Lower leg skin (tissue), 3 donors: ENCODE measurements around the gene SFMBT1.

Source experiments
- CTCF ChIP-seq, 3 donors: fragments of 450-650 bp; IDR thresholded peaks; one replicate each; pipeline ENCODE4 v1.5.1; 2016; ENCODE audit warnings: antibody characterized with exemption in 3 of 3, mild to moderate bottlenecking in 3 of 3, moderate library complexity in 2 of 3
- POLR2A ChIP-seq, 2 donors: fragments of 450-650 bp; IDR thresholded peaks; one replicate each; pipeline ENCODE4 v1.6.1; 2016 to 2017; ENCODE audit warnings: antibody characterized with exemption in 2 of 2, mild to moderate bottlenecking in 1 of 2, moderate library complexity in 1 of 2

DNA sequence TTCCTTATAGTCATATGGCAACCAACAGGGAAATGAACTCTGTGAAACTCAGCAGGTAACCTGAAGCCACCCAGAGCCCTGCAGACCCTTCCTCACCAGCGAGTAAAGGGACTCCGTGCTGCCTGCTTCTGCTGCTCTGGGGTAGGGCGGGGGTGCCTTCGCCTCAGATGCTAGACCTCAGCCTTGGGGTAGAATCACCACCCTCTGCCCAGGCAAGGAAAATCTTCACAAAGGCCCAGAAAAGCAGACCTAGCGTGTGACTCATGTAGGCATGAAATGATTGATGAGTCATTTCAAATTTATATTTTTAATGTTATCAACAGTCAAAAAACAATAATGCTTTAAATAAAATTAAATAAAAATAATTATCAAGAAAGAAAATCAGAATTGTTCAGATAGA, 155.1 kb downstream of the SFMBT1 start:
- TF ChIP-seq CTCF (IDR thresholded peaks at IDR 0.05) (no peak), POLR2A (IDR thresholded peaks at IDR 0.05) (no peak)
